ENCODE measurements around the gene DCANP1.

The DCANP1 gene

GRCh38 chr5:135405082-135405481, 42.1 kb downstream of the DCANP1 start:
- no peak for DNase-seq

GRCh38 chr5:135402031-135402430, 45.1 kb downstream of the DCANP1 start:
- DNase-seq, result no peak

- DNase-seq, result peak; percentile 21
These were observed 46.3 kb downstream of the DCANP1 start for GRCh38 chr5:135400866-135401265.

- DNase-seq, result no peak
These were observed 47.2 kb downstream of the DCANP1 start for GRCh38 chr5:135399794-135400542.

GRCh38 chr5:135398855-135399793, 48.0 kb downstream of the DCANP1 start, which contains the start of gene MACROH2A1:
Gene MACROH2A1 (minus strand): TSS chr5:135399231. CDS start chr5:135389093, 10,138 bp downstream.
- DNase-seq, result peak; percentile 48

DNA sequence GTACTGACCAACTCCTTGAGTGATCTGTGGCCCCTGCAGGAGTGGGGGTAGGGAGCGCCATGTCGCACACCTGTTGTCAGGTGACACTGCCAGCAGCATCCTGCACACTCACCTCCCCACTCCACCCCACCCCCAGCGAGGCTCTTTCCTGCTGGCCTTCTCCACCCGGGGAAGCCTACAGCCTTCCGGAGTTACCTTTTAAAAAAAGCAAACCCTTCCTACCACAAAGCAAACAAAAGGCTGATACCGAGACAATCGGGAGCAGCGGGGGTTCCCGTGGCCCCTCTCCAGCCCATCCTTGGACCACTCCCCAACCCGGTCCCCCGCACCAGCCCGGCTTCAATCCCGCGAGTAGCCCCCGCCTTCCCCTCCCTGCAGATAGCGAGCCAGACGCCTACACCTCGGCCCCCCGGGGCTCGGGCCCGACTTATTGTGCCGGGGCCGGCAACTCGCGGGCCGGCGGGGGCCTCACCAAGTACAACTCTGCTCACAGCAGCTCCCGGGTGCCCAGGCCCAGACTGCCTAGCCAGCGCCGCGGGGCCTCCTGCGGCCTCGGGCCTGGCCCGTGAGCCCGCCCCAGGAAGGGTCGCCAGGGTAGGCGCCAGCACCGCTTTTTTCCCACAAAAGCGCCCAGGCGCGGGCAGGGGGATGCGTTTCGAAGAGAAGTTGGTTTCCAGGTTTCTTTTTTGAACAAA, 48.8 kb downstream of the DCANP1 start:
- peak; percentile 40 for DNase-seq

- DNase-seq, result no peak
These were observed 50.1 kb downstream of the DCANP1 start for GRCh38 chr5:135397084-135397483.

- no peak for DNase-seq
These were observed 50.6 kb downstream of the DCANP1 start for GRCh38 chr5:135396459-135397055.

- DNase-seq, result no peak
These were observed 51.3 kb downstream of the DCANP1 start for GRCh38 chr5:135395866-135396265.

GRCh38 chr5:135395451-135395850, 51.7 kb downstream of the DCANP1 start:
- no peak for DNase-seq
